22Rv1 (cell line): ENCODE data around the gene GABPB2.

Experiments
- ZFX ChIP-seq: fragments of 450-650 bp; IDR thresholded peaks from 2 replicates; pipeline ENCODE4 v1.6.1; 2017; ENCODE audit warnings: antibody characterized with exemption, borderline replicate concordance
- TF ChIP-seq, protein P1 (sequence below): fragments of 450-650 bp; IDR thresholded peaks from 2 replicates; pipeline ENCODE4 v1.5.1; 2017; ENCODE audit warnings: mild to moderate bottlenecking

GRCh38 chr1:151137789-151138188, 67.2 kb downstream of the GABPB2 start:
- TF ChIP-seq, protein P1, sequence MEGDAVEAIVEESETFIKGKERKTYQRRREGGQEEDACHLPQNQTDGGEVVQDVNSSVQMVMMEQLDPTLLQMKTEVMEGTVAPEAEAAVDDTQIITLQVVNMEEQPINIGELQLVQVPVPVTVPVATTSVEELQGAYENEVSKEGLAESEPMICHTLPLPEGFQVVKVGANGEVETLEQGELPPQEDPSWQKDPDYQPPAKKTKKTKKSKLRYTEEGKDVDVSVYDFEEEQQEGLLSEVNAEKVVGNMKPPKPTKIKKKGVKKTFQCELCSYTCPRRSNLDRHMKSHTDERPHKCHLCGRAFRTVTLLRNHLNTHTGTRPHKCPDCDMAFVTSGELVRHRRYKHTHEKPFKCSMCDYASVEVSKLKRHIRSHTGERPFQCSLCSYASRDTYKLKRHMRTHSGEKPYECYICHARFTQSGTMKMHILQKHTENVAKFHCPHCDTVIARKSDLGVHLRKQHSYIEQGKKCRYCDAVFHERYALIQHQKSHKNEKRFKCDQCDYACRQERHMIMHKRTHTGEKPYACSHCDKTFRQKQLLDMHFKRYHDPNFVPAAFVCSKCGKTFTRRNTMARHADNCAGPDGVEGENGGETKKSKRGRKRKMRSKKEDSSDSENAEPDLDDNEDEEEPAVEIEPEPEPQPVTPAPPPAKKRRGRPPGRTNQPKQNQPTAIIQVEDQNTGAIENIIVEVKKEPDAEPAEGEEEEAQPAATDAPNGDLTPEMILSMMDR: no peak
- no peak for TF ChIP-seq ZFX
